ENCODE data around the gene TMEM72. TPM values are rescaled to one million over a fixed set of nuclear protein-coding genes. Genes with fewer than 3 reads are reported as not detected.

TMEM72 gene
- total RNA-seq, 1 donor from 2014 or later = not detected

DNA sequence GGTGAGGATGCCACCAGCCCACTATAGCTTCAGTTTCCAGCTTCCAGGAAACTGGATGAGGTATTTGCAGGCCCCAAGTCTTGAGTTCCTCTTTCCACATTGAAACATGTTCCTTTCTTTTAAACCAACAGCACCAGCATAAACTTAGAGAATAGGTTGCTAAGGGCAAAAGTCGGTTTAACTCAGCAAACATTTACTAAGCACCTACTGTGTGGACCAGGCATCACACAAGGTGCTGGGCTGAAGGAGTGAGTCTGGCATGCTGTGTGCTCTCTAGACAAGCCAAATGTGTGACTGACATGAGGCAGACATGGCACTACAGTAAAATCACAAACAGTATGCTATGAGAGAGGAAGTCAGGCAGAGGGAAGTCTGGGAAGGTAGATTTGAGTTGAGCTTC, 37.5 kb downstream of the TMEM72 start:
- H3K4me1 ChIP-seq = no peaks in the 10 kb centered on the region
- Mint-ChIP-seq H3K4me3 (no peak overlapping the region), H3K27ac (no peak overlapping the region), H3K36me3 (no peaks in the 10 kb centered on the region), H3K27me3 (ENCODE audit: insufficient read depth, low read depth) (peaks cover 5% of the 10 kb centered on the region), H3K9me3 (peaks cover 10% of the 10 kb centered on the region), H3K4me1 (peaks cover 25% of the 10 kb centered on the region)
- no peaks in the 10 kb centered on the region for H3F3A ChIP-seq (ENCODE audit: low read depth)
- H2AFZ ChIP-seq (replicated peaks) = no peak overlapping the region
- no peak overlapping the region for H3K4me2 ChIP-seq
- no peaks in the 10 kb centered on the region for H3K36me3 ChIP-seq
- no peak overlapping the region for H3K4me3 ChIP-seq
- H3K9me3 ChIP-seq (ENCODE audit: low read depth) = peaks cover 8% of the 10 kb centered on the region
- H3K27me3 ChIP-seq = no peaks in the 10 kb centered on the region
- DNase-seq (ENCODE audit: low spot score) = no peak
- TF ChIP-seq EZH2phosphoT487 (IDR thresholded peaks at IDR 0.05) (no peak), EZH2 (IDR thresholded peaks at IDR 0.05) (no peak)
- TF ChIP-seq, protein P1, sequence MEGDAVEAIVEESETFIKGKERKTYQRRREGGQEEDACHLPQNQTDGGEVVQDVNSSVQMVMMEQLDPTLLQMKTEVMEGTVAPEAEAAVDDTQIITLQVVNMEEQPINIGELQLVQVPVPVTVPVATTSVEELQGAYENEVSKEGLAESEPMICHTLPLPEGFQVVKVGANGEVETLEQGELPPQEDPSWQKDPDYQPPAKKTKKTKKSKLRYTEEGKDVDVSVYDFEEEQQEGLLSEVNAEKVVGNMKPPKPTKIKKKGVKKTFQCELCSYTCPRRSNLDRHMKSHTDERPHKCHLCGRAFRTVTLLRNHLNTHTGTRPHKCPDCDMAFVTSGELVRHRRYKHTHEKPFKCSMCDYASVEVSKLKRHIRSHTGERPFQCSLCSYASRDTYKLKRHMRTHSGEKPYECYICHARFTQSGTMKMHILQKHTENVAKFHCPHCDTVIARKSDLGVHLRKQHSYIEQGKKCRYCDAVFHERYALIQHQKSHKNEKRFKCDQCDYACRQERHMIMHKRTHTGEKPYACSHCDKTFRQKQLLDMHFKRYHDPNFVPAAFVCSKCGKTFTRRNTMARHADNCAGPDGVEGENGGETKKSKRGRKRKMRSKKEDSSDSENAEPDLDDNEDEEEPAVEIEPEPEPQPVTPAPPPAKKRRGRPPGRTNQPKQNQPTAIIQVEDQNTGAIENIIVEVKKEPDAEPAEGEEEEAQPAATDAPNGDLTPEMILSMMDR (IDR thresholded peaks at IDR 0.05) = no peak
- no peak overlapping the region for H3K27ac ChIP-seq
- H3K9ac ChIP-seq = no peak overlapping the region
- H4K20me1 ChIP-seq (ENCODE audit: low read depth) = no peaks in the 10 kb centered on the region
- no peaks in the 10 kb centered on the region for H3K79me2 ChIP-seq (ENCODE audit: low read depth)

DNA sequence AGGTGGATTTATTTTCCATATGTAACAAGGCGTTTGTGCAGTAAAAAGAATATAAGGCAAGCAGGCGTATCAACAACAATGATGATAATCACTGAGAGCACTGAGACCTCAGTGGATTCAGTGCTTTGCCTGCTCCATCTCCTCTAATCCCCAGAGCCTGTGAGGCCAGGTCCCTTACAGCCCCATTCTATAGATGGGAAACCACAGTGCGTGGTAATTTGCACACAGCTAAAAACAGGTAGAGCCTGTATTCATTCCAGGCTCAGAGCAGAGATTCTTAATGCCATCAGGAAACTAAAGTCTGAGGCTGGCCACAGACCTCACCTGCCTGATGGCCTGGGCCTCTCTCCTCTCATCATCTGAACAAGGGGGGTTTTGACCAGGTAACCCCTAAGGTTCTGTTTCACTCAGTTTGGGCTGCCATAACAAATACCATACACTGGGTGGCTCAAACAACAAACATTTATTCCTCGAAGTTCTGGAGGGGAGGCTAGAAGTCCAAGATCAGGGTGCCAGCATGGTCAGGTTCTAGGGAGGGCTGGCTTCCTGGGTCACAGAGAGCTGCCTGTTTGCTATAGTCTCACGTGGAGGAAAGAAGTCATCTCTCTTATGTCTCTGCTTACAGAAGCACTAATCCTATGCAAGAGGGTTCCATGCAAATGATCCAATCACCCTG, 38.1 kb downstream of the TMEM72 start:
- Histone ChIP-seq H3K27ac (no peak overlapping the region), H3K79me2 (ENCODE audit: low read depth) (no peaks in the 10 kb centered on the region), H3K27me3 (no peaks in the 10 kb centered on the region), H3K9me3 (ENCODE audit: low read depth) (peaks cover 5% of the 10 kb centered on the region), H3F3A (ENCODE audit: low read depth) (no peaks in the 10 kb centered on the region), H3K4me1 (no peaks in the 10 kb centered on the region), H3K36me3 (no peaks in the 10 kb centered on the region), H3K4me2 (no peak overlapping the region), H2AFZ (replicated peaks) (no peak overlapping the region), H3K4me3 (no peak overlapping the region), H4K20me1 (ENCODE audit: low read depth) (no peaks in the 10 kb centered on the region), H3K9ac (no peak overlapping the region)
- Mint-ChIP-seq H3K27ac (peak overlapping the region; percentile 50), H3K27me3 (ENCODE audit: insufficient read depth, low read depth) (peaks cover 5% of the 10 kb centered on the region), H3K9me3 (peaks cover 10% of the 10 kb centered on the region), H3K36me3 (no peaks in the 10 kb centered on the region), H3K4me3 (no peak overlapping the region), H3K4me1 (peaks cover 27% of the 10 kb centered on the region)
- TF ChIP-seq EZH2 (IDR thresholded peaks at IDR 0.05) (no peak), EZH2phosphoT487 (IDR thresholded peaks at IDR 0.05) (no peak)
- TF ChIP-seq, protein P1 (IDR thresholded peaks at IDR 0.05) = no peak
- DNase-seq (ENCODE audit: low spot score) = no peak

DNA sequence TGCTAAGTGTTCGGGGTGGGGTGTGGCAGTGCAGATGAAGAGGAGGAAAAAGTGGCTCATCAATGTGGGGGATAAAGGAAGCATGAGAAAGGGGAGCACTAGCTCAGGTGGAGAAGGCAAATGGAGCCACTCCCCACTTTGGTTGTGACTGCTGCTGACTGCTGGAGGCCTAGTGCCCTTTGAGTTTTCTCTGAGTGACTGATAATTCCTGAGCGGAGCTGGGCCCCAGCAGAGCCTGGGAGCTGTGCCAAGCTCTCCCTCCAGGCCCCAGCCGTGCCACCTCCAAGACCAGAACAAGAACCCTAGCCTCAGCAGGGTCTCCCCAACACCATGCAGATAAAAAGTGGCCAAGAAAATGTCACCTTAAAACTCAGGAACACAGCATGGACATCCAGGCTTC, 38.8 kb downstream of the TMEM72 start:
- Mint-ChIP-seq H3K36me3 (no peaks in the 10 kb centered on the region), H3K9me3 (peaks cover 6% of the 10 kb centered on the region), H3K27me3 (ENCODE audit: insufficient read depth, low read depth) (peaks cover 5% of the 10 kb centered on the region), H3K4me3 (no peak overlapping the region), H3K27ac (peak overlapping the region; percentile 50), H3K4me1 (peaks cover 27% of the 10 kb centered on the region)
- no peaks in the 10 kb centered on the region for H3K79me2 ChIP-seq (ENCODE audit: low read depth)
- no peak overlapping the region for H3K27ac ChIP-seq
- H3K36me3 ChIP-seq = no peaks in the 10 kb centered on the region
- no peak overlapping the region for H2AFZ ChIP-seq (replicated peaks)
- H3K4me3 ChIP-seq = no peak overlapping the region
- H3K27me3 ChIP-seq = no peaks in the 10 kb centered on the region
- H3K4me1 ChIP-seq = no peaks in the 10 kb centered on the region
- H3K9ac ChIP-seq = no peak overlapping the region
- no peaks in the 10 kb centered on the region for H4K20me1 ChIP-seq (ENCODE audit: low read depth)
- no peaks in the 10 kb centered on the region for H3F3A ChIP-seq (ENCODE audit: low read depth)
- DNase-seq (ENCODE audit: low spot score) = no peak
- TF ChIP-seq, protein P1 (IDR thresholded peaks at IDR 0.05) = no peak
- TF ChIP-seq EZH2 (IDR thresholded peaks at IDR 0.05) (no peak), EZH2phosphoT487 (IDR thresholded peaks at IDR 0.05) (no peak)
- no peak overlapping the region for H3K4me2 ChIP-seq
- no peaks in the 10 kb centered on the region for H3K9me3 ChIP-seq (ENCODE audit: low read depth)
